Immature natural killer cell (primary cell): Measurements from ENCODE around the gene MAP7D1. TPM values are rescaled to one million over a fixed set of nuclear protein-coding genes. Genes with fewer than 3 reads are reported as not detected.

Source experiments
- DNase-seq, 3 donors: peaks; one replicate each; pipeline ENCODE4 v3.0.0; 2022; ENCODE audit warnings: mixed read lengths in 1 of 3
- H3K27ac Mint-ChIP-seq, 6 donors: one replicate each; pipeline ENCODE4 v1.8.0; 2020; ENCODE audit warnings: mixed read lengths in 6 of 6, mild to moderate bottlenecking in 5 of 6, inconsistent platforms in 4 of 6, moderate library complexity in 3 of 6
- H3K27me3 Mint-ChIP-seq, 3 donors: one replicate each; pipeline ENCODE4 v1.8.0; 2020 to 2021; ENCODE audit warnings: low read depth in 3 of 3, mild to moderate bottlenecking in 3 of 3, mixed read lengths in 3 of 3, moderate library complexity in 3 of 3, inconsistent platforms in 1 of 3
- H3K36me3 Mint-ChIP-seq, 3 donors: one replicate each; pipeline ENCODE4 v1.8.0; 2020; ENCODE audit warnings: mixed read lengths in 3 of 3, inconsistent platforms in 2 of 3, mild to moderate bottlenecking in 2 of 3
- H3K4me1 Mint-ChIP-seq, 2 donors: one replicate each; pipeline ENCODE4 v1.8.0; 2020; ENCODE audit warnings: inconsistent platforms in 2 of 2, mild to moderate bottlenecking in 2 of 2, mixed read lengths in 2 of 2, moderate library complexity in 1 of 2
- H3K4me3 Mint-ChIP-seq, 5 donors: one replicate each; pipeline ENCODE4 v1.8.0; 2020; ENCODE audit warnings: mild to moderate bottlenecking in 5 of 5, mixed read lengths in 5 of 5, inconsistent platforms in 3 of 5, moderate library complexity in 3 of 5
- H3K9me3 Mint-ChIP-seq, 6 donors: one replicate each; pipeline ENCODE4 v1.8.0; 2020; ENCODE audit warnings: mild to moderate bottlenecking in 6 of 6, mixed read lengths in 6 of 6, inconsistent platforms in 4 of 6, moderate library complexity in 3 of 6
- polyA plus RNA-seq, 3 donors: library from polyadenylated mRNA; unstranded; fragments of 300-500 nt; fragmentation: Illumina TruSeq; gene quantifications; one replicate each; pipeline ENCODE4 v1.2.3, GENCODE V29; 2021

The MAP7D1 gene
- polyA plus RNA-seq, 3 donors from 2014 or later: 12.4 to 41.9 (median 17.9) TPM

DNA sequence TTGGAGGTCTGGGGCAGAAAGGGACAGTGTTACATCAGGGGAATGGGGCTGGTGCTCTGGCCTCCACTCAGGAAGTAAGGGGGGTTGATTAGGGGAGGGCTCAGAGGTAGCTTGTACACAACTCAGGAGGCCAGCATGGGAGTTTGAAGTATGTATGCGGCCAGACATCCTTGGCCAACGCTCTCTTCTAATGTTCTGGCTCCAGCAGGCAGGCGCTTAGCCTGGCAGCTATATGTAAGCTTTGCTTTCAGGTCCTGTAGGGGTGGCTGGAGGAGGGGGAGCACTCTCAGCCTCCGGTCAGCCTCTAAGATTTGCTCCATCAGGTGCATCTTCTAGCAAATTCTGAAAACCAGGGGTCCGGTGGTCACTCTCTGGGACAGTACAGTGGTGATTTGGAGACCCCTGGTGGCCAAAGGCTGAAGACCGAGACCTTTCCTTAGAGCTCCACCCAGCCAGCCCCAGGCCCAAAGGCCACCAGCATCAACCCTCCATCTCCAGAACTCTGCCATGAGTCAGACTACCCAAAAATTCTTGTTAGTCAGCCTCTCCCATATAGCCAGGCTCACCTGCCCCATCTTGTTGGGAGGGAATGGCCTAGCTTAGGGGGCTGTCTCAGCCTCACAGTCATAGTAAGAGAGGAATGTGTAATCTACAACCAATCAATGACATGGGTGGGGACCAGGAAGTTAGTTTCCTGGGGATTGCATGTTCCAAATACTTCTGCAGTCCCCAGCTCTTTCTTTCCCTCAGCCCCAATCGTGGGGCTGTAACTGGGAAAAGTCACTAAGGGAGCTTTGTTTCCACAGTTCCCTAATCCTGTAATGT, 21.2 kb upstream of the MAP7D1 start:
- Mint-ChIP-seq H3K27me3 (peaks cover 0 to 4% (median 2%) of the 10 kb centered on the region in 3 donors), H3K36me3 (peaks cover 5 to 15% (median 7%) of the 10 kb centered on the region in 3 donors), H3K27ac (peak overlapping the region in 1 of 6 donors; percentile 20), H3K4me3 (no peak overlapping the region), H3K9me3 (no peaks in the 10 kb centered on the region), H3K4me1 (peaks cover 0 to 4% of the 10 kb centered on the region in 2 donors)
- DNase-seq: no peak

DNA sequence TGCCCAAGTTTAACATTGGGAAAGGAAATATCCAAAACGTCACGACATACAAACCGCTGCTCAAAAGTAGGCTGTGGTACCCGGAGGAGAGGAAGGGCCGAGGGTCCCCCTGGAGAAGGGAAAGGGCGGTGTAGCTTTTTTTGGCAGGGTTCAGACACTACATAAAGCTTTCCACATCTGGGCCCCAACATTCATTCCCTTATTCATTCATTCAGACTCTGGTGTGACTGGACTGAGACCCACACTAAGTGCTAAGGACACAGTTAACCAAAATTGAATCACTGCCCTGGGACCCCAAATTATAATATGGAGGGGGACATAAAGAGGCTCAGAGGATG, 20.7 kb upstream of the MAP7D1 start:
- Mint-ChIP-seq H3K27me3 (peaks cover 0 to 4% (median 0%) of the 10 kb centered on the region in 3 donors), H3K9me3 (no peaks in the 10 kb centered on the region), H3K36me3 (peaks cover 5 to 15% (median 7%) of the 10 kb centered on the region in 3 donors), H3K4me3 (no peak overlapping the region), H3K4me1 (peaks cover 0 to 10% of the 10 kb centered on the region in 2 donors), H3K27ac (peak overlapping the region in 1 of 6 donors; percentile 20)
- no peak for DNase-seq

GRCh38 chr1:36135796-36136195, 20.2 kb upstream of the MAP7D1 start:
- Mint-ChIP-seq H3K9me3 (no peaks in the 10 kb centered on the region), H3K27me3 (peaks cover 0 to 4% (median 0%) of the 10 kb centered on the region in 3 donors), H3K4me1 (peaks cover 2 to 12% of the 10 kb centered on the region in 2 donors), H3K36me3 (peaks cover 5 to 15% (median 7%) of the 10 kb centered on the region in 3 donors), H3K4me3 (no peak overlapping the region), H3K27ac (peak overlapping the region in 4 of 6 donors; percentile 12 to 70 (median 34))
- no peak for DNase-seq

DNA sequence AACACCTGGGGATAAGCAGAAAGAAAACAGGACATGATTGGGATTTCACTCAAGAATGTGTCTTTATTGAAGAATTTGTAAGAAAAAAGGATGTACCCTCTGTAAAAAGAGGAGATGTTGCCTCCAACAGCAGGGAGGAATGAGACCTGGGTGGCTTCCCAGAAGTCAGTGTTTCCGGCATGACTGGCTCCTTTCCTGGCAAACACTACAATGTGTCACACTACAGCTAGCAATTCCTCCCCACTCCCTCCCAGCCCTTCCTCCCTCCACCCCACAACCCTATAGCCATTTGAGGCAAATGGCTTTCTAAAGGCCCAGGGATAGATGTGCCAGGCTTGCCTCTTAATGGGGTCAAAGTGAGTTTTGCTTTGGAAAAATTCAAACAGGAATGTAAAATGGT, 19.4 kb upstream of the MAP7D1 start:
- Mint-ChIP-seq H3K36me3 (peaks cover 5 to 15% (median 7%) of the 10 kb centered on the region in 3 donors), H3K27me3 (peaks cover 0 to 4% (median 0%) of the 10 kb centered on the region in 3 donors), H3K4me3 (no peak overlapping the region), H3K9me3 (no peaks in the 10 kb centered on the region), H3K4me1 (peaks cover 2 to 12% of the 10 kb centered on the region in 2 donors), H3K27ac (no peak overlapping the region)
- DNase-seq: no peak

DNA sequence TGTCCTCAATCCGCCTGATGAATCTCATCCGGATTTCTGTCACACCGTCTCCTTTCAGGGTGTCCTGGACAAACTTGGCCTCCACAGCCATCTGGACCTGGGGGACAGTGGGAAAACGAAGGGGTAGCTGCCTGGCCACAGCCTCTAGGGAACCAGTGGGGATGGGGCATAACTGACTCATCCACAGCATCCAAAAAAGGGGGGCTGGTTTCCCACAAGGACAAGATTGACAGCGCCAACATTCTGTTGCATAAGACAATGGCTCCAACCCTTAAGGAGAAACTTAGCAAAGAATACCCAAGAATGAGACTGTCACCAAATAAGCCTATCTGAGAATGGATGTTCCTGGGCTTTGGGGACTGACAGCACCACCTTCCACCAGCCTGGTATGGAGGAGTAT, 18.7 kb upstream of the MAP7D1 start:
- DNase-seq: no peak
- Mint-ChIP-seq H3K27ac (no peak overlapping the region), H3K4me3 (no peak overlapping the region), H3K9me3 (no peaks in the 10 kb centered on the region), H3K36me3 (peaks cover 5 to 15% (median 7%) of the 10 kb centered on the region in 3 donors), H3K4me1 (peaks cover 2 to 18% of the 10 kb centered on the region in 2 donors), H3K27me3 (peaks cover 0 to 3% (median 0%) of the 10 kb centered on the region in 3 donors)

DNA sequence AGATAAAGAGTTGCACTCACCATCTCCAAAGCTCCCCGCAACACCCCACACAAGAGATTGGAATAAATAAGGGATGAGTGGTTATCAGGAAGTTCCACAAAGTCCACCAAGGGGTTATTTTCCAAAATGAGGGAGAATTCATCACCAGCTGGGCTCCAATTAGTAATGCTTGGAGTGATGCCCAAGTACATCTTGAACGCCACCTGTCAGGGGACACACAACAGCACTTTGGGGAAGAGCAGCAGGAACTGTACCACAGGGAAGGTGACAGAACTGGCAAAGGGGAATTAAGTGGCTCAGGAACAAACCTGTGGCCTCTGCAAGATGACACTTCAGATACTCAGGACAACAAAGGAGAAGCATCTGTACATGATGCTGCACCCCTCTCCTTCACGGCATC, 18.2 kb upstream of the MAP7D1 start:
- H3K27ac Mint-ChIP-seq: peak overlapping the region in 1 of 6 donors; percentile 40

GRCh38 chr1:36139521-36139920, 16.4 kb upstream of the MAP7D1 start:
- no peaks in the 10 kb centered on the region for H3K9me3 Mint-ChIP-seq
- DNase-seq: no peak
- peaks cover 5 to 15% (median 7%) of the 10 kb centered on the region in 3 donors for H3K36me3 Mint-ChIP-seq
- no peak overlapping the region for H3K27ac Mint-ChIP-seq
- H3K27me3 Mint-ChIP-seq: no peaks in the 10 kb centered on the region
- H3K4me1 Mint-ChIP-seq: peaks cover 6 to 20% of the 10 kb centered on the region in 2 donors
- H3K4me3 Mint-ChIP-seq: no peak overlapping the region

More for the DNA sequence above, 18.2 kb upstream of the MAP7D1 start:
- peaks cover 0 to 2% (median 0%) of the 10 kb centered on the region in 3 donors for H3K27me3 Mint-ChIP-seq
- peaks cover 2 to 20% of the 10 kb centered on the region in 2 donors for H3K4me1 Mint-ChIP-seq
- no peak overlapping the region for H3K4me3 Mint-ChIP-seq
- no peak for DNase-seq
- no peaks in the 10 kb centered on the region for H3K9me3 Mint-ChIP-seq
- H3K36me3 Mint-ChIP-seq: peaks cover 5 to 15% (median 7%) of the 10 kb centered on the region in 3 donors

DNA sequence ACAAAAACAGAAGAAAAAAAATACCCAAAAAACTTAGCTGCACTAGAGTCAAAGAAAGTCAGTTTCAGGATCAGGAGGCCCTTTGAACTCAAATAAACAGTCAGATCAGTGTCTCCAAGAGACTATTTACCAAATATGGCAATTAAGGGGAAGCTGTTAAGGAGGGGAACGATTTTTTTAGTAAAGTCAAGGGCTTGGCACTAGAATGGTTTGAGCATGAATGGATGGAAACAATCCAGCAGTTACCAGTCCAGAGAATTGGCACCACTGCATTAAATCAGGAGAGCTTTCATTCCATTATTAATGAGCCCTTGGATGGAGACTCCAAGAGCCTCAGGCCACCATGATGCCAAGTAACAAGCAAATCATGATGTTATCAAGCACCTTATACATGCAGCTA, 13.8 kb upstream of the MAP7D1 start:
- Mint-ChIP-seq H3K4me3 (no peak overlapping the region), H3K4me1 (peaks cover 11 to 25% of the 10 kb centered on the region in 2 donors), H3K9me3 (no peaks in the 10 kb centered on the region), H3K36me3 (peaks cover 3 to 11% (median 5%) of the 10 kb centered on the region in 3 donors), H3K27me3 (peaks cover 0 to 2% (median 0%) of the 10 kb centered on the region in 3 donors), H3K27ac (no peak overlapping the region)
- no peak for DNase-seq

- H3K4me3 Mint-ChIP-seq: no peak overlapping the region
- H3K27ac Mint-ChIP-seq: peak overlapping the region in 1 of 6 donors; percentile 20
- H3K27me3 Mint-ChIP-seq: peaks cover 0 to 2% (median 1%) of the 10 kb centered on the region in 3 donors
- H3K4me1 Mint-ChIP-seq: peaks cover 20 to 36% of the 10 kb centered on the region in 2 donors
- DNase-seq: no peak
- H3K9me3 Mint-ChIP-seq: no peaks in the 10 kb centered on the region
- peaks cover 2 to 3% (median 2%) of the 10 kb centered on the region in 3 donors for H3K36me3 Mint-ChIP-seq
Measured at GRCh38 chr1:36143424-36143823, 12.5 kb upstream of the MAP7D1 start.

GRCh38 chr1:36144413-36144812, 11.5 kb upstream of the MAP7D1 start:
- H3K9me3 Mint-ChIP-seq: no peaks in the 10 kb centered on the region
- no peak overlapping the region for H3K4me3 Mint-ChIP-seq
- DNase-seq: no peak
- H3K4me1 Mint-ChIP-seq: peaks cover 28 to 45% of the 10 kb centered on the region in 2 donors
- peak overlapping the region in 1 of 6 donors; percentile 40 for H3K27ac Mint-ChIP-seq
- H3K36me3 Mint-ChIP-seq: peaks cover 0 to 2% (median 0%) of the 10 kb centered on the region in 3 donors
- peaks cover 2 to 6% (median 6%) of the 10 kb centered on the region in 3 donors for H3K27me3 Mint-ChIP-seq

DNA sequence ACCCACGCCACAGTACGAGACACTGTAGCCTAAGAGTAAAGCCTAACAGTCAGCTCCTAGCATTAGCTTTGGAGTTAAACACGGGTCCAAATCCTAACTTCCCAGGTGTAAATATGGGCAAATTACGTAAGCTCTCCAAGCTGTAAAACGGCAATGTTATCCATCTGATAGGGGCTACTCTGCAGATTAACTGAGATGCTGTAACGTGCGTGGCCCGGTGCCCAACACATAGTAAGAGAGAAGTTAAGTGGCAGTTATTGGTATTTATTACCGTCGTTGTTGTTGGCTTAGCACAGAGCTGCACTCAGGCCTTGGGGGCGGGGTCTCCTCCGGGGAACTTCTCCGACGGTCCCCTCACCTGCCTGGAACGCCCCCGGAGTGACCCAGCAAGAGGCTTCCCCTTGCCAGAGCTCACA, 7.1 kb upstream of the MAP7D1 start:
- H3K27ac Mint-ChIP-seq: peak overlapping the region; percentile 97 to 99 (median 98)
- no peak for DNase-seq
- peaks cover 2 to 14% (median 11%) of the 10 kb centered on the region in 3 donors for H3K27me3 Mint-ChIP-seq
- H3K4me1 Mint-ChIP-seq: peaks cover 62 to 70% of the 10 kb centered on the region in 2 donors
- H3K36me3 Mint-ChIP-seq: no peaks in the 10 kb centered on the region
- no peaks in the 10 kb centered on the region for H3K9me3 Mint-ChIP-seq
- peak overlapping the region; percentile 96 to 99 (median 99) for H3K4me3 Mint-ChIP-seq

DNA sequence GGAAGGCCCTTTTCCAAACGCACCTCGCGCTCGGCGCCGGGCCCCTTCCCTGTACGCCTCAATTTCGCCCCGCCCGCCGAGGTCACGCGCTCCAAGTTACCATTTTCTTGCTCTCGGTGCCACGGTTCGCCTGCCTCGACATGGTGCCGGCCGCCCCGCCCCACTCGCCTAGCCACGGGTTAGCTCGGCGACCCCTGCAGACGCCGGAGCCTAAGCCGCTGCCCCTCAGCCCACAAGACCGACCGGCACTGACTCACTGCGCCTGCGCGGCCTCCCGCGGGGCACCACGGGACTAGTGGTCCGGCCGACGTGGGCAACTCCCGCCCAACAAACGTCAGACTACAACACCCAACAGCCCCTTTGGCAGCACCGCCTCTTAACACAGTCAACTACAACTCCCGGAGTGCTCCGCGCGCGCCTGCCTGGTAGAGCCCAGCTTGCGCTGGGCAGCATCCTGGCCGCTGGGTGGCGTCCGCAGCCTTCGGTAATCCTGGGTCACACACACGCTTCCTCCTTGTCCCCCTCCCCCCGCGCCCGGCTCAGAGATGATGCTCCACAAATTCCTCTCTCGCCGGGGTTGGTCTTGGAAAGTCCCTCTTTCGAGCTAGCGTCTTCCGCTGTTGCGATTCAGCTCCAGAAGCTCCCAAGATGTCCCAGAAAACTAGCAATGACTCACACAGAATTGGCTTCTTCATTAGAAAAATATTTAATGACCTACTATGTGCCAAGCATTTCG, 6.6 kb upstream of the MAP7D1 start, which contains the start of gene TRAPPC3:
TRAPPC3 (minus strand) TSS at position 250 of the 736 bp plus-strand sequence; CDS start at position 142, 108 bp downstream.
- H3K27me3 Mint-ChIP-seq: peaks cover 2 to 14% (median 11%) of the 10 kb centered on the region in 3 donors
- no peaks in the 10 kb centered on the region for H3K36me3 Mint-ChIP-seq
- peaks cover 66 to 75% of the 10 kb centered on the region in 2 donors for H3K4me1 Mint-ChIP-seq
- peak within 1 kb of the TSS; percentile 96 to 99 (median 99) for H3K4me3 Mint-ChIP-seq
- peak within 1 kb of the TSS; percentile 97 to 99 (median 98) for H3K27ac Mint-ChIP-seq
- DNase-seq: peak; percentile 99
- H3K9me3 Mint-ChIP-seq: no peaks in the 10 kb centered on the region

- Mint-ChIP-seq H3K4me1 (peaks cover 67 to 80% of the 10 kb centered on the region in 2 donors), H3K9me3 (no peaks in the 10 kb centered on the region), H3K27ac (peak overlapping the region; percentile 97 to 99 (median 98)), H3K4me3 (peak overlapping the region; percentile 96 to 99 (median 99)), H3K27me3 (peaks cover 2 to 14% (median 11%) of the 10 kb centered on the region in 3 donors), H3K36me3 (no peaks in the 10 kb centered on the region)
- no peak for DNase-seq
Measured at GRCh38 chr1:36149973-36150295, 6.0 kb upstream of the MAP7D1 start.
